ENCODE data around the gene EXD1. TPM values are rescaled to one million over a fixed set of nuclear protein-coding genes. Genes with fewer than 3 reads are reported as not detected.

Gene EXD1
- total RNA-seq, 1 experiment from 2014 or later: not detected

DNA sequence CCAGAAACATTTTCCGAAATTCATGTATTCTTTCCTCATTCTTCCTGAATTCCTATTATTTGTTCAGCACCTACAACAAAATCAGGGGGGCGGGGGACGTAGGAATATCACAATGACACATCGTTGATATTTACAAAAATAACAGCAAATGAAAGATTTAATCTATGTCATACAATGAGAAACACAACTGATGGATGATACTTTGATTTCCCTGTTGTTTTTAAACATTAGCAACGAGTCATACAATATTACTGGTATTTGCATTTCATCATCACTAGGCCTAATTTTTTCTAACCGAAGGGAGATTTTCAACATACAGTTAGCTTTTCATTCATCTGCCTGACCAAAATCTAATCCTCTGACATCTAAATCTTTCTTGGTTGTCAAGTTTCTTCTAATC, 69.2 kb downstream of the EXD1 start:
- no peaks in the 10 kb centered on the region for H3K79me2 ChIP-seq (ENCODE audit: insufficient read depth, low read length)
- no TSS peak for BruUV-seq (replicated peaks)
- RAD21 ChIA-PET (ENCODE audit: low non-redundant PET in 1 of 2, low total read pairs in 2 of 2, uncharacterized antibody in 2 of 2, unreplicated experiment in 2 of 2): no interaction called here
- no peak overlapping the region for H3K9ac ChIP-seq (ENCODE audit: low read length)
- H3K27me3 ChIP-seq (ENCODE audit: insufficient read depth, low read length): no peaks in the 10 kb centered on the region
- no peak overlapping the region for H3K4me2 ChIP-seq (ENCODE audit: low read length)
- no peaks in the 10 kb centered on the region for H4K20me1 ChIP-seq (ENCODE audit: insufficient read depth)
- DNase-seq (ENCODE audit: low read depth, low spot score) (no peak), ATAC-seq (no peak)
- H3K36me3 ChIP-seq (ENCODE audit: control insufficient read depth in 1 of 2, insufficient read depth in 2 of 2, low read length in 2 of 2): no peaks in the 10 kb centered on the region
- intact Hi-C loops (cut with micrococcal nuclease): no loop called here
- TF ChIP-seq, protein P1, sequence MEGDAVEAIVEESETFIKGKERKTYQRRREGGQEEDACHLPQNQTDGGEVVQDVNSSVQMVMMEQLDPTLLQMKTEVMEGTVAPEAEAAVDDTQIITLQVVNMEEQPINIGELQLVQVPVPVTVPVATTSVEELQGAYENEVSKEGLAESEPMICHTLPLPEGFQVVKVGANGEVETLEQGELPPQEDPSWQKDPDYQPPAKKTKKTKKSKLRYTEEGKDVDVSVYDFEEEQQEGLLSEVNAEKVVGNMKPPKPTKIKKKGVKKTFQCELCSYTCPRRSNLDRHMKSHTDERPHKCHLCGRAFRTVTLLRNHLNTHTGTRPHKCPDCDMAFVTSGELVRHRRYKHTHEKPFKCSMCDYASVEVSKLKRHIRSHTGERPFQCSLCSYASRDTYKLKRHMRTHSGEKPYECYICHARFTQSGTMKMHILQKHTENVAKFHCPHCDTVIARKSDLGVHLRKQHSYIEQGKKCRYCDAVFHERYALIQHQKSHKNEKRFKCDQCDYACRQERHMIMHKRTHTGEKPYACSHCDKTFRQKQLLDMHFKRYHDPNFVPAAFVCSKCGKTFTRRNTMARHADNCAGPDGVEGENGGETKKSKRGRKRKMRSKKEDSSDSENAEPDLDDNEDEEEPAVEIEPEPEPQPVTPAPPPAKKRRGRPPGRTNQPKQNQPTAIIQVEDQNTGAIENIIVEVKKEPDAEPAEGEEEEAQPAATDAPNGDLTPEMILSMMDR (IDR thresholded peaks at IDR 0.05 in 2 of 3, conservative IDR thresholded peaks at IDR 0.05 in 1 of 3; ENCODE audit: borderline replicate concordance in 1 of 3, insufficient read depth in 1 of 3, low read depth in 2 of 3, low read length in 2 of 3): no peak
- TF ChIP-seq SIN3A (IDR thresholded peaks at IDR 0.05; ENCODE audit: low read depth): no peak
- no peak for TF ChIP-seq POLR2A (IDR thresholded peaks at IDR 0.05; ENCODE audit: borderline replicate concordance, extremely low read depth, insufficient read depth, insufficient read length)
- no peak for TF ChIP-seq CEBPB (IDR thresholded peaks at IDR 0.05; ENCODE audit: low read depth)
- TF ChIP-seq, protein P2, sequence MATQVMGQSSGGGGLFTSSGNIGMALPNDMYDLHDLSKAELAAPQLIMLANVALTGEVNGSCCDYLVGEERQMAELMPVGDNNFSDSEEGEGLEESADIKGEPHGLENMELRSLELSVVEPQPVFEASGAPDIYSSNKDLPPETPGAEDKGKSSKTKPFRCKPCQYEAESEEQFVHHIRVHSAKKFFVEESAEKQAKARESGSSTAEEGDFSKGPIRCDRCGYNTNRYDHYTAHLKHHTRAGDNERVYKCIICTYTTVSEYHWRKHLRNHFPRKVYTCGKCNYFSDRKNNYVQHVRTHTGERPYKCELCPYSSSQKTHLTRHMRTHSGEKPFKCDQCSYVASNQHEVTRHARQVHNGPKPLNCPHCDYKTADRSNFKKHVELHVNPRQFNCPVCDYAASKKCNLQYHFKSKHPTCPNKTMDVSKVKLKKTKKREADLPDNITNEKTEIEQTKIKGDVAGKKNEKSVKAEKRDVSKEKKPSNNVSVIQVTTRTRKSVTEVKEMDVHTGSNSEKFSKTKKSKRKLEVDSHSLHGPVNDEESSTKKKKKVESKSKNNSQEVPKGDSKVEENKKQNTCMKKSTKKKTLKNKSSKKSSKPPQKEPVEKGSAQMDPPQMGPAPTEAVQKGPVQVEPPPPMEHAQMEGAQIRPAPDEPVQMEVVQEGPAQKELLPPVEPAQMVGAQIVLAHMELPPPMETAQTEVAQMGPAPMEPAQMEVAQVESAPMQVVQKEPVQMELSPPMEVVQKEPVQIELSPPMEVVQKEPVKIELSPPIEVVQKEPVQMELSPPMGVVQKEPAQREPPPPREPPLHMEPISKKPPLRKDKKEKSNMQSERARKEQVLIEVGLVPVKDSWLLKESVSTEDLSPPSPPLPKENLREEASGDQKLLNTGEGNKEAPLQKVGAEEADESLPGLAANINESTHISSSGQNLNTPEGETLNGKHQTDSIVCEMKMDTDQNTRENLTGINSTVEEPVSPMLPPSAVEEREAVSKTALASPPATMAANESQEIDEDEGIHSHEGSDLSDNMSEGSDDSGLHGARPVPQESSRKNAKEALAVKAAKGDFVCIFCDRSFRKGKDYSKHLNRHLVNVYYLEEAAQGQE (IDR thresholded peaks at IDR 0.05; ENCODE audit: low read depth): no peak
- TF ChIP-seq EZH2 (IDR thresholded peaks at IDR 0.05): no peak
- TF ChIP-seq RAD21 (IDR thresholded peaks at IDR 0.05; ENCODE audit: low read depth): no peak
- no peaks in the 10 kb centered on the region for H3K9me2 ChIP-seq (ENCODE audit: insufficient read depth)
- no peaks in the 10 kb centered on the region for H3K9me3 ChIP-seq (ENCODE audit: control insufficient read depth in 1 of 2, insufficient read depth in 1 of 2, low read depth in 1 of 2, low read length in 2 of 2)
- POLR2A ChIA-PET: no interaction called here
- H3K27ac ChIP-seq (ENCODE audit: low read depth, low read length): no peak overlapping the region
- H2AFZ ChIP-seq (ENCODE audit: low read depth, low read length, poor library complexity, severe bottlenecking): no peak overlapping the region
- no peaks in the 10 kb centered on the region for H3K4me1 ChIP-seq (ENCODE audit: control insufficient read depth in 1 of 2, insufficient read depth in 2 of 2, low read length in 2 of 2)
- H3K4me3 ChIP-seq (replicated peaks in 1 of 2; ENCODE audit: low read depth in 1 of 2, low read length in 2 of 2): no peak overlapping the region
- CTCF ChIA-PET: no interaction called here
